GM18507 (cell line): ENCODE results near the gene EPHA2.
"Not testable (repeated sequence)": the region's sequence is repeated elsewhere in the genome, so short reads cannot be mapped to it uniquely, and the experiment has no call there.

ENCODE experiments used
- DNase-seq: peaks from one replicate; pipeline ENCODE4 v3.0.0; 2011; ENCODE audit warnings: low read depth; ENCODE audit not compliant: insufficient read length; ENCODE audit errors: extremely low spot score
- FAIRE-seq: peaks from 2 replicates; lab custom pipeline; 2011; peaks lifted over from hg19 to GRCh38; lab: Jason Lieb, UNC

The EPHA2 gene

DNA sequence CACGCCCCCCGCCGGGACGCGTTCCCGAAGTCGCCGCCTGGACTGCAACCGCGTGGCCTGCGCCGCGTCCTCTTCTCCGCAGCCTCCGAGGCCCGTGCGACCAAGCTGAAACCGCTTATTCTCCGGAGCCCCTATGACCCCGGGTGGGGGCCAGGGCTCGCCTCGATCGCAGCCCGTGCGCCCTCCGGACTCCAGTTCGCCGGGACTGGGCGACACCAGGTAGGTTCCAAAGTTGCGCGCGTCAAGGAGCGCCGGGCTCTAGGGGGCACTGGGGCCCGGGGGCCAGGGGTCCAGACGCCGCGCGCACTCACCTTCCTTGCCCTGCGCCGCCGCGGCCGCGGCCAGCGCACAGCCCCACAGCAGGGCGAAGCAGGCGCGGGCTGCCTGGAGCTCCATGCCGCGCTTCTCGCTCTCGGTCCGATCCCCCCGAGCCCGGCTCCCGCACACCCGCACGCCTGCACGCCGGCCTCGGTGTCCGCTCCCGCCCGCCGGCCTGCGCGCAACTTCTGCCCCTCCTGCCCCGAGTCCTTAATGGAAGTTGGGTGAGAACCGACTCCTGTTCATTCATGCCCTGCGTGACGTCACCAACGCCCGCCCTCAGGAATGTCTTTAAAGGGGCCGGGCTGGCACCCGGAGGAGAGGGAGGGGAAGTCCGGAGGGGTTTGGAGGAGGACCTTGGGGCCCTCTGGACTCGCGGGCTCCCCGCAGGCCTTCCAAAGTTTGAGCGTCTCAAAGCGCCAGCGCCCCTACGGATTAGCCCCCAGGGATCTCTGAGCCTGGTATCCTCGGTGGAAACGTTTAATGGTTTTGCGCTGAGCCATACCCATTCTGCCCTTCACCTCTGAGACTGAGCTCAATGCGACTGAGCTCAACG is at the start of gene EPHA2:
TSS of gene EPHA2 (minus strand) at position 533 of the 874 bp plus-strand sequence. CDS start at position 396, 137 bp downstream.
- DNase-seq (no peak), FAIRE-seq (no peak)

DNA sequence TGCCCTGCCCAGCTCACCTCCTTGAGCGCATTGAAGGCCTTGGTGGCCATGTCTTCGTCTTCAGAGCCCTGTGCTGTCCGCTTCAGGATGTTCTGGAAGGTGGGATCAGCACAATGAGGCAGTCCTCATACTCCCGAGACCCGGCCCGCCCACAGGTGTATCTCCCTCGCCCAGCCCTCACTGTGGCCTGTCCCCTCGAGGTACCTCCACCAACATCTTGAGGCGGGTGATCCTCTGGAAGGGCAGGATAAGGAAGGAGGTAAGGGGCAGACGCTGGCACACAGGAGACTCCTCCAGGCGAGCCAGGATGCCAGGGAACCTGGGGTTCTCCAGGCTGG is 49.4 kb upstream of the EPHA2 start:
- DNase-seq, result no peak
- no peak for FAIRE-seq

DNA sequence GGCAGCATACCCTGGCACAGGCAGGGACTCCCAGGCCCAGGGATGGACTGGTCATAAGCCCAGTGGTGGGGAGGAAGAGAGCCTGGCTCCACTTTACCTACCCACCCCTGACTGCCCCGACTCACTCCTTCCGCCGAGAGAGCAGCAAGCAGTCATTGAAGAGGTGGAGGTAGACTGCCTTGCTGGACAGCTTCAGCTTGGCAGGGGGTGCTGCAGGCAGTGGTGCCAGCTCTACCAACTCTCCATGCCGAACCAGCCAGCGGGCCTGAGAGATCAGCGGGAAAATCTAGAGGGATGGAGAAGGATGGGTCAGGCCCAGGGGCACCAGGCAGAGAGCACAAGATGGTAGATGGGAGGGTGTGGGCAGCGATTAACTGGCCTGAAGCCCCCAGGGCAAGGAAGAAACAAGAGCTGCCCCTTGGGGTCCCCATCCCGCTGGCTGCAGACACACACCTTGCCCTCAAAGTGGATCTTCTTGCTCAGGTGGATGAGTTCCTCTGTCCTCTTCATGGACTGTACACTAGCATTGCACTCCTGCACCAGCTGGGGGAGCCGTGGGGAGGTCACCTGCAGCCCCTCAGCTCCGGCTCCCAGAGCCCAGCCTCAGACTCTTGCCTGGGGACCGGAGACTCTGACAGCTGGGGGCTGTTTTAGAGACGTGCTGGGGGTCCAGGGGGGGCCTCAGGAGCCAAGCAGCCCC is 48.9 kb upstream of the EPHA2 start:
- FAIRE-seq, result no peak
- no peak for DNase-seq

DNA sequence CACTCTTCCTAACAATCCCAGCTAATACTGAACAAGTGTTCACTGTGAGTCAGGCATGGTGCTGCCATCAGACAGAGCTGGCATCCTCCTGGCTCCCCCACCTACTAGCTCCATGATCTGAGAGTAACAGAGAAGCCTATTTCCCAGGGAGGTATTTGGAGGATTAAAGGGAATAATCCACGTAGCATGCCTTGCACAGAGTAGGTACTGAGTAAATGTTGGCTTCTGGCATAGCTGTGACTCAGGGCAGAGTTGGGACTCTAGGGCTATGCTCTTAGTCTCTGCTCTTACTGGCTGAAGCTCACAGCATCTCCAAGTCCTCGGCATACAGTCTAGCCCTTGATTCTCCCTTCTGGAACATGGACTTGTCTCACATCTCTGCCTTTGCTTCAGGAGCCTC is 48.3 kb upstream of the EPHA2 start:
- FAIRE-seq (no peak), DNase-seq (no peak)

DNA sequence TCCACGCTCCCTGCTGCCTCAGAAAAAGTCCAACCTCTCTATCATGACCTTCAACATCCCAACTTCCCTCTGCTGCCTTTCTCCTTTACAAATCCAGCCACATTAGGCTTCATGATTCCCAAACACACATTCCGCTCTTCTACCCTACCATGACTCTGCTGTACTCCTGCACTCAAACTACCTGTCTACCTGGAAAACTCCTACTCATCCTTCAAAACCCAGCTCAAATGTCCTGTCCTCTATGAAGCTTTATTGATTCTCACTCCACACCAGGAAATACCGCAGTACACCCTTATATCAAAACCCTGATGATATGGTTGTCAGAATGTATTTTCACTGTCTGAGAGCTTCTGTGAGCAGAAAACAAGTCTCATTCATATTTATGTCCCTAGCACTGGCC is 47.7 kb upstream of the EPHA2 start:
- FAIRE-seq, result no peak
- DNase-seq, result no peak

DNA sequence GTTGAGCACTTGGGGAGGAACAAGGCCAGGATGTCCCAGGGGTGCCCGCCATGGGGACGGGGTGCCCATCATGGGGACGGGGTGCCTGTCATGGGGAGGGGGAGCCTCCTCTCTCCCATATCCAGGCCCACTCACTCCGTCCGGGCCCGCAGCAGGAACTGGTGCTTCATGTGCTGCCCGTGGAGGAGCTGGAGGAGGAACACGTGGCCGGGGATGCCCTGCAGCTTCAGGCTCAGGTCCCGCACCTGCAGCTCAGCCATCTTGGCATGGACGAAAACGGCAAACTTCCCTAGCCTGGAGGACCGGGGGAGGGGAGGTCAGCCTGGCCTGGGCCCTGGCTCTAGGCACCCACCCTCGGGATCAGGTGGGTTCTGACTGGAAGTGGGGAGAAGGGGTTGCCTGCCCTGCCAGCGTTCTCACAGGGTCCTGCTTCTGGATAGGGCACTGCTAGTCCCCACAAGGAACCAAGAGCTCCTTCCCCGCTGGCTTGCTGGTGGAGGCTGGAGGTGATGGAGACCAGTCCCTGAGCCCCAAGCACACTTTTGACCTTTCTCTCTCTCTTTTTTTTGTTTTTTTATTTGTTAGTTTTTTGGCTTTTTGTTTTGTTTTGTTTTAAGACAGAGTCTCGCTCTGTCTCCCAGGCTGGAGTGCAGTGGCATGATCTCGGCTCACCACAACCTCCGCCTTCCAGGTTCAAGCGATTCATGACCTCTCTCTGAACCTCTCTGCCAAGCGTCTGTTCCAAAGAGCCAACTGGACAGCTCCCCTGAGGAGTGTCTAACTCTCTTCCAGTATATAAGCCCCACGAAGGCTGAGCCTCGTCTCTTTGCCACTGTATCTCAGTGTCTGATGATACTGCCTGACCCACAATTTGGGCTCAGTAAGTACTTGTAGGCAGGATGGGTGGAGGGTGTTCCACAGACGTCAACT is 46.7 kb upstream of the EPHA2 start:
- FAIRE-seq (no peak), DNase-seq (no peak)

DNA sequence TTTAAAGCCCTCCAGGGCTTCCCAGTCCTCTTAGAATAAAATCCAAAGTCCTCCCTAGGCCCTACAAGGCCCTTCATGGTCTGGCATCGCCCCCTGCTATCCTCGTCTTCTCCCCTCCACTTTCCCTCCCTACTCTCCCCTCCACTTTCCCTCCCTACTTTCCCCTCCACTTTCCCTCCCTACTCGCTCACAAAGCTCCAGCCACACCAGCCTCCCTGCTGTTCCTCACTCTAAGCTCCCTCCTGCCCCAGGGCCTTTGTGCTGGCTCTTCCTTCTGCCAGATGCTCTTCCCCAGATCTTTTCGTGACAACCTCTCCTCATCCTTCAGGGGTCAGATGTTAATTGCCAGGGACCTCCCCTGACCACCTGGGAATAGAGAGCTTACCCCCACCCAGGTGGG is 43.8 kb upstream of the EPHA2 start:
- no peak for FAIRE-seq

DNA sequence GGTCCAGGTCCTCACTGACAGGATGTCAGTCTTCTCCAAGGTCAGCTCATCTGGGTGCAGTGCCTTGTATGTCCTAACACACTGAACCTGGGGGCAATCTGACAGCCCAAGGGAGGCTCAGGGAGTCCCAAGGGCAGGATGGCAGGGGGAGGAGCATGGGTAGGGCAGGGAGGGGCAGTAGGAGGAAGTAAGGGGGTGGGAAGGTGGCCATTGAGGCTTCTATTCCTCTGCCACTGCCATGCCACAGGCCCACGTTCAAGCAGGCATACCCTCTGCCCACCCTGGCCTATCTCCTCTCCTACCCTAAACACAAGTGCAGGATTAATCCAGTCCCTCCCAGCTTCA is 43.3 kb upstream of the EPHA2 start:
- no peak for DNase-seq
- no peak for FAIRE-seq

More for the DNA sequence above, 43.8 kb upstream of the EPHA2 start:
- no peak for DNase-seq

DNA sequence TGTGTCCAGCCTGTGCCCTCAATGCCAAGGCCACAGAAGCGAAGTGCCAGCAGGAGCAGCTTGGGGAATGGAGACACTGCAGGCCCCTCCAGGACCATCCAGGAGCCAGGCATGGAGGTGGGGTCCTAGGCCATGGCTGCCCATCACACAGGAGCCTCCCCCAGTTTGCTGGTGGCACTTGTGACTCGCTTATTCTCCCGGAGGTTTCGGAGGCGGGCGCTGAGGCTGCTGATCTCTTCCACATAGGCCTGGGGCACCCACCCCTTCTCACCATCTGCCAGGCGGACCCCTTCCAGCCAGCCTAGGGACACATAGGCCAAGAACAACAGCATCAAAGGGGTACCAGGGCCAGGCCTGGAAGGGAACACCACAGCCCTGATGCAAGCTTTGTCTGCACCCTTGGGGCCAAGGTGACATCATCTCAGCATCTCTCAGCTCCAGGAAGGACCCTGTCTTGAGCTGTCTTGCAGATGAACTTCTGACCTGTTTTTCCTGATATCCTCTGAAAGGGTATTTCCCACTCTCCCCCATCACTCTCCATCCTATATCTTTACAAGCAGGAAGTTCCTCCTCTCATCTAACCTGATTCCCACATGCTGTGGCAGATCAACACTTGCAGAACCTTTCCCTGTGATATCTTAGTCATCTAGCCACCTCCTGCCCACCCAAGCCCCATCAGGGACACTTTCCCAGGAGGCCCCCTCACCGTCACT is 42.7 kb upstream of the EPHA2 start:
- FAIRE-seq, result no peak
- no peak for DNase-seq

DNA sequence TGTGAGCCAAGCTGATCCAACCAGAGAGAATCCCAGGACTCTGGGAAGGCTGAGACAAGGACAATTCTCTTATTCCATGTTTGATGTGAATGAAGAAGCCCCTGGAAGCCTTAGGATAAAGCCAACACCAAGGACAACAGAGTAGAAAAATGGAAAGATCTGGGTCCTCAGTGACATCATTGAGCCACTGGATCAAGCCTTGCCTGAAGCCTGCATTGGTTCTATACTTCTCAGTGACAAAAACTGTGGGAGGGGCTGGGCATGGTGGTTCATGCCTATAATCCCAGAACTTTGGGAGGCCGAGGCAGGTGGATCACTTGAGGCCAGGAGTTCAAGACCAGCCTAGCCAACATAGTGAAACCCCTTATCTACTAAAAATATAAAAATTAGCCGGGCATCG is 41.0 kb upstream of the EPHA2 start:
- no peak for FAIRE-seq
- DNase-seq, result no peak

DNA sequence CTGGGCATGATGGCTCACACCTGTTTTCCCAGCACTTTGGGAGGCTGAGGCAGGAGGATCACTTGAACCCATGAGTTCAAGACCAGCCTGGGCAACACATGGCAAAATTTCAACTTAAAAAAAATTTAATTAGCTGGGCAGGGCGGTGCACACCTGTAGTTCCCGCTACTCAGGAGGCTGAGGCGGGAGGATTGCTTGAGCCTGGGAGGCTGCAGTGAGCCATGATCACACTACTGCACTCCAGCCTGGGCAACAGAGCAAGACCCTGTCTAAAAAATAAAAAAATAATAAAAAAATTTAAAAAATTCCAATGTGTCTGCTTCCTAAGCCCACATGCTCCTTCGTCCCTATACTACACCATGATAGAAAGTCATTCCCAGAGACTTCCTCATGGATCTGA is 40.3 kb upstream of the EPHA2 start:
- DNase-seq, FAIRE-seq: not testable (repeated sequence)

DNA sequence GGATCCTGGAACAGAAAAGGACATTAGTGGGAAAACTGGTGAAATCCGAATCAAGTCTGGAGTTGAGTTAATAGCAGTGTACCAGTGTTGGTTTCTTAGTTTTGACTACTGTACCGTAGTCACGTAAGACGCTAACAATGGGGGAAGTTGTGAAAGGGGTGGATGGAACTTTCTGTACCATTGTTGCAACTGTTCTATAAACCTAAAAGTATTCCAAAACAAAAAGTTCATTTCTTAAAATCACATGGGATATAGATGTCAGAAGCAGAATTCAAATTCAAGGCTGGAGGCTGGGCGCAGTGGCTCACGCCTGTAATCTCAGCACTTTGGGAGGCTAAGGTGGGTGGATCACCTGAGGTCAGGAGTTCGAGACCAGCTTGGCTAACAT is 39.6 kb upstream of the EPHA2 start:
- FAIRE-seq (no peak), DNase-seq (no peak)

DNA sequence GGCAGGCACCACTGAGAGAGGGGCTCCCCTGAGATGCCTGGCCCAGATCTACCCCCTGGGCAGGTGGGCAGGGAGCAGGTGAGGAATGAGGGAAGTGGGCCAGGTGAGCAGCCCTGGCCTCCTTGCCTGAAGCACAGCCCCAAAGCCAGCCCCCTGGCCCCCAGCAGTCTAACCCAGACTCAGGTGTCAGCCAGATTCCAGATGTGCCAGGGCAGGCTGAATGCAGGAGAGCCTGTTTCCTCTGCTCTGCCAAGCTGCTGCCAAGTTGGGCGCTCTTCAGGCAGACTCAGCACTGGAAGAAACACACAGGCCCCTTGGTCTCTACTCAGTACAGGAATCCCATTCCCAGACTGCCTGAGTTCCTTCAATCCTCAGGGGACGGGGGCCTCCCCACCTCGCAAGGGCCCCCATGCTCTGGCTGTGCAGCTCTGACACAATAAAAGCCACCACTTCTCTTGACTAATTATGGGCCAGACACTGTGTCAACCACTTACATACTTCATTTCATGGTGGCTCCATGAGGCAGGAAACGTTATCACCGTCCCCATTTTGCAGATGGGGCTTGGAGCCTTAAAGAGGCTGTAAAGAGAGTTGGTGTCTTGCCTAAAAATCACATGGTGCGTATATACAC is 36.2 kb upstream of the EPHA2 start:
- DNase-seq (no peak), FAIRE-seq (no peak)

DNA sequence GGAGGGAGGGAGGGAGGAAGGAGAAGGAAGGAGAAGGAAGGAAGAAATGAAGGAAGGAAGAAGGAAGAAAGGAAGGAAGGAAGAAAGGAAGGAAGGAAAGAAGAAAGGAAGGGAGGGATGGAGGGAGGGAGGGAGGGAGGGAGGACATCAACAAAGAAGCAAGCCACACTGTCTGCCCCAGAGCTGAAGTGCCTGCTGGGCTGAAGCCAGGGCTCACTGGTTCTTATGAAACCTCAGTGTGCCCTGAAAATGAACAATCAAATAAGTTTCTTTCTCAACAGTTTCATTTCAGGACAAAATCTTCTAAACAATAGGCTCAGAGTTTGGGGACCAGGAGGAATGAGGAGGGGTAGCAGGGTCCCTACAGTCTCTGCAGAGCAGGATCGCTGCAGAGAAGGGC is 35.4 kb upstream of the EPHA2 start:
- DNase-seq (no peak), FAIRE-seq (no peak)

DNA sequence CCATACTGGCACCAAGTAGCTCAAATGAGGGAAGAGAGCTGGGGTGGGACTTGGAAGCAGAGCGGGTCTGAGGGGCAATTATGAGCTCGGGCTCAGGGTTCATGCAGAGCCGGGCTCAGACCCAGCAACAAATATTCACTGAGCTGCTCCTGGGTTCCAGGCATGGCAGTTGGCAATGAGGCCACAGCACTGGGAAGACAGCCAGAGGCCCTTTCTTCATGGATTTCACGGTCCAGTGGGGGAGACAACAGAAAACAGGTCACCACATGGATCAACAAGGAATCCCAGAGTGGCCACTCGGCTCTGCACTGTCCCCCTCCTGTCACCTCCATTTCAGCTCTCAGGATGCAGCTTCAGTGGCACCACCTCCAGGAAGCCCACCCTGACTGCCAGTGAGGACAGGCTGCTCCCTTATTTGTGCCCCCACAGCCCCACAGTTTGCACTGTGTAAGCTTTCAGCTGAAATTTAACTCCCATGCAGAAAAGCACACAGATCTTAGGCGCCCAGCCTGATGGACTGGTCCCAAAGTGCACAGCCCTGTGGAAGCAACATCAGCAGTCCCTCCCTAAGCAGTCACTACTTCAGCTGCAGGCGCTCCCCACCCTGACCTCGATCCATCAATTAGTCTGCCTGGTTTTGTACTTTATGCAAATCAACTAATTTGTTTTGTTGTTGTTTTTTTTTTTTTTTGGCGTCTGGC is 34.2 kb upstream of the EPHA2 start:
- no peak for DNase-seq
- no peak for FAIRE-seq

DNA sequence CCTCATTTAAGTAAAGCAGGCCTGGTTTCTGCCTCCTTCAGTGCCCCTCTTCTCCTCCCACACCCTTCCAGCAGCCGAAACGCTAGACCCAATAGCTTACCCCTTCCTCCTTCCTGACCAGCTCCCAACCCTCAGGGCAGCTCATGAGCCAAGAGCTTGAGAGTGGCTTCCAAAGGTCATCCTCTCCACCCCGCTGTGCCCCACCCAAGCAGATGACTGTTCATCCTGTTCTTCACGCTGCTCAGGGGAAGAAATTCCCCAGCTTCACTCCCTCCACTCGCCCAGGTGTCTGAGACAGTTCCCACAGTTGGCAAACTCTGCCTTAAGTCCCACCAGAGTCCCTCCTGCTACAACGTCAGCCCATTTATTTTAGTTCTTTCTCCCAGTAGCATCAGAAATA is 33.1 kb upstream of the EPHA2 start:
- FAIRE-seq (no peak), DNase-seq (no peak)

DNA sequence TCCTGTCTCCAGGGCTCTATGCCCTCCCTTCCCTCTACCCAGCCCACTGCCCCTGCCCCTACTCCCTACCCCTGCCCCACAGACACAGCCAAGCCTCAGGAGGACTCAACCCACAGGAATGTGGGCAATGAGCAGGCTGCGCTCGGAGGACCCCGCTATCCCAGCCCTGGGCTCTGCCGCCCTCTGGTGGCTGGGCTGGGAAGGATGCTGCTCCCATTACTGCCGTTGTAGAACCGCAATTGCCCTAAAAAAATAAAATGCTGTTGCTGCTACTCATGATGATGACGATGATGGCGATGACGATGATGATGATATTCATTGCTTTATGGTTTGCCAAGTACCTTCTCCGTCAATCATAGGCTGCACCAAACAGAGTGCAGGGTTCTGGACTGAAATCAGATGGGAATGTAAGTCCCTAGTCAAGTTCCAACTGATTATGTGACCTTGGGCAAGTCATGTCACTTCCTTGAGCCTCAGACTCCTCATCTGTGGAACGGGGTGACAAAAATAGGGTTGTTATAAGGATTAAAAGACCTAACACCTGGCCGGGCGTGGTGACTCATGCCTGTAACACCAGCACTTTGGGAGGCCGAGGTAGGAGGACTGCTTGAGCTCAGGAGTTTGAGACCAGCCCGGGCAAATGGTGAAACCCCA is 32.0 kb upstream of the EPHA2 start:
- DNase-seq (peak; percentile 73), FAIRE-seq (peak; percentile 69)

DNA sequence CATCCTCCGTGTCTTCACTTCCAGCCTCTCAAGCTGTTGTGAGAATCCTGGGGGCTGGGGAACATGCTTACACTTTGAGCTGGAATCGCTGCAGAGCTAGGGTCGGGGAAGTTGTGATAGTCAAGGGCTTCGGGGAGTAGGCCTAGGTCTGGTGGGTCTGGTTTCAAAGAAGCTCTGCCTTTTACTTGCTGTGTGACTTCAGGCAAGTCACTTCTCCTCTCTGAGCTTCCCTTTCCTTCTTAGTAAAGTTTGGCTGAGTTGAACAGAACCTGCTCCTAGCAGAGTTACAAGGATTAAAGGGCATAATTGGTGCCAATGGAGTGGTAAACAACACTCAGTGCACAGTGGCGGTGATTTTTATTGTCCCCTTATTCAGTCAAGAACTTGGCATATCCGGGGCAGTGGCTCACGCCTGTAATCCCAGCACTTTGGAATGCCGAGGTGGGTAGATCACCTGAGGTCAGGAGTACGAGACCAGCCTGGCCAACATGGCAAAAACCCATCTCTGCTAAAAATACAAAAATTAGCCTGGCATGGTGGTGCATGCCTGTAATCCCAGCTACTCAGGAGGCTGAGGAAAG is 30.9 kb upstream of the EPHA2 start:
- DNase-seq, result no peak
- no peak for FAIRE-seq
